Fibroblast of lung (primary cell): Measurements from ENCODE around the gene EXOC2.

Experiments
- EZH2 ChIP-seq: IDR thresholded peaks from 2 replicates; pipeline ENCODE4 v1.5.1; 2012; ENCODE audit warnings: low read length, control low read depth, mild to moderate bottlenecking; ENCODE audit errors: missing control alignments
- TF ChIP-seq, protein P1 (sequence below), 2 donors: IDR thresholded peaks in 1 of 2; conservative IDR thresholded peaks in 1 of 2; 1 replicate in 1 of 2; 2 replicates in 1 of 2; pipeline ENCODE4 v1.5.1; 2011 to 2012; ENCODE audit warnings: low read length in 2 of 2, control low read depth in 1 of 2, inconsistent platforms in 1 of 2, low read depth in 1 of 2, mild to moderate bottlenecking in 1 of 2

DNA sequence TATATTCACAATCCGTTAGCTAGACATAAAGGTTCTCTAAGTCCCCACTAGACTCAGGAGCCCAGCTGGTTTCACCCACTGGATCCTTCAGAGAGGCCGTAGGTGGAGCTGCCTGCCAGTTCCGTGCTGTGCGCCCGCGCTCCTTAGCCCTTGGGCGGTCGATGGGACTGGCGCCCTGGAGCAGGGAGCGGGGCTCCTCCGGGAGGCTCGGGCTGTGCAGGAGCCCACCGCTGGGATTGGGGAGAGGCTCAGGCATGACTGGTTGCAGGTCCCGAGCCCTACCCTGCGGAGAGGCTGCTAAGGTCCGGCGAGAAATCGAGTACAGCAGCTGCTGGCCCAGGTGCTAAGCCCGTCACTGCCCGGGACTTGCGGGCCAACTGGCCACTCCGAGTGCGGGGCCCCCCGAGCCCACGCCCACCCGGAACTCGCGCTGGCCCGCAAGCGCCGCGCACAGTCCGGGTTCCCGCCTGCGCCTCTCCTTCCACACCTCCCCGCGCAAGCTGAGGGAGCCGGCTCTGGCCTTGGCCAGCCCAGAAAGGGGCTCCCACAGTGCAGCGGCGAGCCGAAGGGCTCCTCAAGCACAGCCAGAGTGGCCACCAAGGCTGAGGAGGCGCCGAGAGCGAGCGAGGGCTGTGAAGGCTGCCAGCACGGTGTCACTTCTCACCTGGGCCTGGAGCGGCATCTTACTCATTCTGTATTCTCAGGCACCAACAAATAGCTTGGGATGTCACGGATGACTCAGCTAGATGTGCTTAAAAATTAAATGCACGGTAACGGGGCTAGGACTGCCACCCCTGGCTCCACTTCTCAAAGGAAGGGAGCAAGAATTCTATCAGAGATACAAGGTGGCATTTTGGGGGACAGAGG, 257.3 kb downstream of the EXOC2 start:
- TF ChIP-seq, protein P1, sequence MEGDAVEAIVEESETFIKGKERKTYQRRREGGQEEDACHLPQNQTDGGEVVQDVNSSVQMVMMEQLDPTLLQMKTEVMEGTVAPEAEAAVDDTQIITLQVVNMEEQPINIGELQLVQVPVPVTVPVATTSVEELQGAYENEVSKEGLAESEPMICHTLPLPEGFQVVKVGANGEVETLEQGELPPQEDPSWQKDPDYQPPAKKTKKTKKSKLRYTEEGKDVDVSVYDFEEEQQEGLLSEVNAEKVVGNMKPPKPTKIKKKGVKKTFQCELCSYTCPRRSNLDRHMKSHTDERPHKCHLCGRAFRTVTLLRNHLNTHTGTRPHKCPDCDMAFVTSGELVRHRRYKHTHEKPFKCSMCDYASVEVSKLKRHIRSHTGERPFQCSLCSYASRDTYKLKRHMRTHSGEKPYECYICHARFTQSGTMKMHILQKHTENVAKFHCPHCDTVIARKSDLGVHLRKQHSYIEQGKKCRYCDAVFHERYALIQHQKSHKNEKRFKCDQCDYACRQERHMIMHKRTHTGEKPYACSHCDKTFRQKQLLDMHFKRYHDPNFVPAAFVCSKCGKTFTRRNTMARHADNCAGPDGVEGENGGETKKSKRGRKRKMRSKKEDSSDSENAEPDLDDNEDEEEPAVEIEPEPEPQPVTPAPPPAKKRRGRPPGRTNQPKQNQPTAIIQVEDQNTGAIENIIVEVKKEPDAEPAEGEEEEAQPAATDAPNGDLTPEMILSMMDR (conservative IDR thresholded peaks at IDR 0.05 in 1 of 2, IDR thresholded peaks at IDR 0.05 in 1 of 2; ENCODE audit: low read depth in 1 of 2, low read length in 2 of 2): no peak
- no peak for TF ChIP-seq EZH2
